ENCODE results near the gene VWA8.

DNA sequence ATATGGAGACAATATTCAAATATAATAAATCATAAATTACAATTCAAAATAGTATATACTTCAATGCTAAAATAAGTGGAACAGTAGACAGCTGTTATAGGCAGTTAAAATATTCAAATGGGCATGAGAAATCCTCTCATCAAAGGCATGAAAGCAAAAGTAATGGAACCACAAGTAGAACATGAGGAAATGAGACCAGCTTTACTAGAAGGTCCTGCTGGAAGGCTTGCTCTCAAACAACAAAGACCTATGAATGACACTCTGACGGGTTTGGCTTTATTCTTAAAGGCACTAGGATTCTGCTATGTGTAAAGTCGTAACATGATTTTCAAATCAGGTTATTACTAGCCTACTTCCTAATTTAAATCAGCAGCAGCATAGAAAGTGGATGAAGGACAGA is 148.1 kb downstream of the VWA8 start:
- TF ChIP-seq, protein P1, sequence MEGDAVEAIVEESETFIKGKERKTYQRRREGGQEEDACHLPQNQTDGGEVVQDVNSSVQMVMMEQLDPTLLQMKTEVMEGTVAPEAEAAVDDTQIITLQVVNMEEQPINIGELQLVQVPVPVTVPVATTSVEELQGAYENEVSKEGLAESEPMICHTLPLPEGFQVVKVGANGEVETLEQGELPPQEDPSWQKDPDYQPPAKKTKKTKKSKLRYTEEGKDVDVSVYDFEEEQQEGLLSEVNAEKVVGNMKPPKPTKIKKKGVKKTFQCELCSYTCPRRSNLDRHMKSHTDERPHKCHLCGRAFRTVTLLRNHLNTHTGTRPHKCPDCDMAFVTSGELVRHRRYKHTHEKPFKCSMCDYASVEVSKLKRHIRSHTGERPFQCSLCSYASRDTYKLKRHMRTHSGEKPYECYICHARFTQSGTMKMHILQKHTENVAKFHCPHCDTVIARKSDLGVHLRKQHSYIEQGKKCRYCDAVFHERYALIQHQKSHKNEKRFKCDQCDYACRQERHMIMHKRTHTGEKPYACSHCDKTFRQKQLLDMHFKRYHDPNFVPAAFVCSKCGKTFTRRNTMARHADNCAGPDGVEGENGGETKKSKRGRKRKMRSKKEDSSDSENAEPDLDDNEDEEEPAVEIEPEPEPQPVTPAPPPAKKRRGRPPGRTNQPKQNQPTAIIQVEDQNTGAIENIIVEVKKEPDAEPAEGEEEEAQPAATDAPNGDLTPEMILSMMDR (IDR thresholded peaks at IDR 0.05) = no peak
- TF ChIP-seq POLR2A (IDR thresholded peaks at IDR 0.05) = no peak
